B cell (primary cell): ENCODE measurements around the gene CRELD2. TPM values are rescaled to one million over a fixed set of nuclear protein-coding genes. Genes with fewer than 3 reads are reported as not detected.

Experiments
- ATAC-seq: fragments of 200-7000 bp; cut with Tn5 transposase; one replicate; pipeline ENCODE4 v1.10.0; 2021; ENCODE audit warnings: low read depth, mild to moderate bottlenecking, moderate number of reproducible peaks, moderate library complexity
- CTCF ChIA-PET: fragments of 350-600 bp; sonication (Branson Sonifier 250); formaldehyde crosslinking; loops from one replicate; lab custom pipeline; 2021; ENCODE audit warnings: antibody characterized with exemption, inconsistent platforms; lab: Charles Lee
- POLR2A ChIA-PET: fragments of 350-600 bp; sonication (Branson Sonifier 250); formaldehyde crosslinking; loops from one replicate; lab custom pipeline; 2021; ENCODE audit warnings: antibody characterized with exemption; lab: Charles Lee
- DNase-seq: peaks from one replicate; pipeline ENCODE4 v3.0.0; 2013
- H2AFZ ChIP-seq: 2 replicates; pipeline ENCODE4 v1.6.1; 2012; ENCODE audit warnings: mild to moderate bottlenecking, low read depth, low read length; ENCODE audit not compliant: insufficient read depth, poor library complexity, severe bottlenecking
- H3K27ac ChIP-seq, 2 donors: 1 replicate in 1 of 2; 2 replicates in 1 of 2; pipeline ENCODE4 v1.5.1; 2012 to 2013; ENCODE audit warnings: low read length in 2 of 2, mild to moderate bottlenecking in 2 of 2, moderate library complexity in 1 of 2
- H3K27me3 ChIP-seq, 4 experiments: fragments of 200-600 bp in 1 of 4; sonication (generic) in 1 of 4; replicated peaks in 1 of 4; 1 replicate in 2 of 4; 2 replicates in 2 of 4; pipeline versions ENCODE4 v1.6.1 to v1.7.0; 2013 to 2016; ENCODE audit warnings: low read length in 3 of 4, mild to moderate bottlenecking in 2 of 4, mixed read lengths in 1 of 4, moderate library complexity in 1 of 4; ENCODE audit not compliant: insufficient read depth in 4 of 4, control insufficient read depth in 3 of 4; ENCODE audit errors: control extremely low read depth in 1 of 4
- H3K36me3 ChIP-seq, 2 experiments: replicated peaks in 1 of 2; 1 replicate in 1 of 2; 2 replicates in 1 of 2; pipeline versions ENCODE4 v1.6.1 to v1.7.1; 2013; ENCODE audit warnings: low read length in 1 of 2; ENCODE audit not compliant: insufficient read depth in 2 of 2, control insufficient read depth in 1 of 2; ENCODE audit errors: control extremely low read depth in 1 of 2, extremely low read depth in 1 of 2
- H3K4me1 ChIP-seq, 2 donors: fragments of 200-600 bp in 1 of 2; sonication (generic) in 1 of 2; 1 replicate in 1 of 2; 2 replicates in 1 of 2; pipeline versions ENCODE4 v1.5.1 to v1.6.1; 2013 to 2017; ENCODE audit warnings: low read length in 2 of 2; ENCODE audit not compliant: control insufficient read depth in 2 of 2, insufficient read depth in 2 of 2
- H3K4me2 ChIP-seq: replicated peaks from 2 replicates; pipeline ENCODE3; 2012; ENCODE audit warnings: mild to moderate bottlenecking, low read depth, low read length; ENCODE audit not compliant: poor library complexity, severe bottlenecking
- H3K4me3 ChIP-seq, 5 experiments: fragments of 200-600 bp in 1 of 5; sonication (generic) in 1 of 5; 1 replicate in 3 of 5; 2 replicates in 2 of 5; pipeline versions ENCODE4 v1.5.1 to v1.7.0; 2011 to 2016; ENCODE audit warnings: low read length in 4 of 5, mild to moderate bottlenecking in 4 of 5, low read depth in 2 of 5, control low read depth in 1 of 5, moderate library complexity in 1 of 5; ENCODE audit not compliant: insufficient read depth in 1 of 5; ENCODE audit errors: control extremely low read depth in 1 of 5, extremely low read depth in 1 of 5
- H3K79me2 ChIP-seq: fragments of 200-600 bp; sonication (generic); one replicate; pipeline ENCODE4 v1.6.0; 2016; ENCODE audit warnings: low read length; ENCODE audit not compliant: control insufficient read depth, insufficient read depth
- H3K9ac ChIP-seq: fragments of 200-600 bp; sonication (generic); 2 replicates; pipeline ENCODE4 v1.6.1; 2017; ENCODE audit warnings: mild to moderate bottlenecking, low read length, moderate library complexity
- H3K9me3 ChIP-seq, 3 donors: one replicate each; pipeline versions ENCODE4 v1.6.1 to v1.7.1; 2013; ENCODE audit warnings: low read length in 2 of 3; ENCODE audit not compliant: control insufficient read depth in 2 of 3, insufficient read depth in 1 of 3; ENCODE audit errors: control extremely low read depth in 1 of 3
- H4K20me1 ChIP-seq: 2 replicates; pipeline ENCODE4 v1.6.0; 2012; ENCODE audit warnings: mild to moderate bottlenecking, low read length; ENCODE audit not compliant: insufficient read depth, control insufficient read depth, poor library complexity, severe bottlenecking
- H3K27ac Mint-ChIP-seq: one replicate; pipeline ENCODE4 v1.8.0; 2021; ENCODE audit warnings: mixed read lengths
- H3K27me3 Mint-ChIP-seq: one replicate; pipeline ENCODE4 v1.8.0; 2021; ENCODE audit warnings: mixed read lengths
- H3K4me1 Mint-ChIP-seq: one replicate; pipeline ENCODE4 v1.8.0; 2021; ENCODE audit warnings: mixed read lengths
- H3K4me3 Mint-ChIP-seq: one replicate; pipeline ENCODE4 v1.8.0; 2021; ENCODE audit warnings: mixed read lengths
- H3K9me3 Mint-ChIP-seq: one replicate; pipeline ENCODE4 v1.8.0; 2022; ENCODE audit warnings: mixed read lengths; ENCODE audit not compliant: insufficient read depth
- EZH2 ChIP-seq: IDR thresholded peaks from 2 replicates; pipeline ENCODE4 v1.6.1; 2012; ENCODE audit warnings: borderline replicate concordance, low read depth, mild to moderate bottlenecking, moderate library complexity, low read length; ENCODE audit not compliant: insufficient read depth, poor library complexity, severe bottlenecking
- WGBS: methylation state at CpG from one replicate; pipeline ENCODE4 v1.1.5; 2013; ENCODE audit warnings: missing lambda C conversion rate; ENCODE audit not compliant: insufficient coverage; 5-methylcytosine and 5-hydroxymethylcytosine counted together
- intact Hi-C: fragments of 100-400 bp; cut with micrococcal nuclease; formaldehyde crosslinking; loops from one replicate; pipeline ENCODE4 v1.10.0; 2022
- polyA plus RNA-seq: library from polyadenylated mRNA; depleted of rRNA; stranded (reverse); fragments of >200 nt; gene quantifications from 2 replicates; pipeline ENCODE4 v1.2.3, GENCODE V29; 2012
- total RNA-seq, 2 donors: library from RNA; stranded (reverse); fragments of 120-200 nt in 1 of 2; gene quantifications; 1 replicate in 1 of 2; 2 replicates in 1 of 2; pipeline versions ENCODE4 v1.2.3 to v1.2.4, GENCODE V29; 2013 to 2022
- TF ChIP-seq, protein P1 (sequence below): fragments of 200-600 bp; IDR thresholded peaks from one replicate; pipeline ENCODE4 v1.8.0; 2022; ENCODE audit warnings: antibody characterized with exemption, mild to moderate bottlenecking

CRELD2 gene
- total and polyA plus RNA-seq, 2 donors (not counting 1 experiment from before 2014, with no cell fraction given): 35.9 to 41.9 TPM

DNA sequence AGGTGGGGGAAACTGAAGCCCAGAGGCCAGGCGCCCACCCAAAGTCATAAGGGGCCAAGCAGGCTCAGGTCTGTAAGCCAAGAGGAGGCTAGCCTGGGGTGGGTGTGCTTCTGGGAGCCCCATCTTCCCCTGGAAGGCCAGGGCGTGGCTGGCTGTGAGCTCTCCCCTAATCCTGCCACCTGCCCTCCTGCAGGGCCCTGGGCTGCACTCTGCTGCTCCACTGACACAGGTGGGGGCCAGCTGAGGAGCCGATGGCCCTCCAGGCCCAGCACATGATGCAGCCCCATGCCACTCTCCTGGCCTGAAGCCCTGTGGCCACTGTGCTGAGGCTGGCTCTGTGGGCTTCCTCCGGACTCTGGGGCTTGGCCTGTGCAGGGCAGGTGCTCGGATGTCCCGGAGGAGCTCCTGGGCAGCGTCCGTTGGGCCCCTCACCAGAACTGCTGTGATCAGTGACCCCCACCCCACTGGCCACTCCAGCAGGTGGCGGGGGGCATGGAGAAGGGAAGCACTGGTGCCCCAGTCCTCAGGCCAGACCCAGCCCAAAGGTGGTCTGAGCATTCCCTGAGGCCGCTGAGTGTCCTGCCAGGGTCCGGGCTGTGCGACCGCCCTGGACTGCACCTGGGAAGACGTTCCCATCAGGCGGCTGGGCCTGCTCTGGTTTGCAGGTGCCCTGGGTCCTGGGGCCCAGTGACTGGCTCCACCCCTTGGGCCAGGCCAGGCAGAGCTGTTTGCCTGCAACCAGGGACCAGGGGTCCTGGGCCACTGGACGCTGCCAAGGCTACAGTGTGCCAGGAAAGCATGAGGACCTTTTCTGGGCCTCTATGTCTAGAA lies 50.6 kb downstream of the CRELD2 start:
- intact Hi-C loops: no loop called here
- no peak for TF ChIP-seq EZH2
- TF ChIP-seq, protein P1, sequence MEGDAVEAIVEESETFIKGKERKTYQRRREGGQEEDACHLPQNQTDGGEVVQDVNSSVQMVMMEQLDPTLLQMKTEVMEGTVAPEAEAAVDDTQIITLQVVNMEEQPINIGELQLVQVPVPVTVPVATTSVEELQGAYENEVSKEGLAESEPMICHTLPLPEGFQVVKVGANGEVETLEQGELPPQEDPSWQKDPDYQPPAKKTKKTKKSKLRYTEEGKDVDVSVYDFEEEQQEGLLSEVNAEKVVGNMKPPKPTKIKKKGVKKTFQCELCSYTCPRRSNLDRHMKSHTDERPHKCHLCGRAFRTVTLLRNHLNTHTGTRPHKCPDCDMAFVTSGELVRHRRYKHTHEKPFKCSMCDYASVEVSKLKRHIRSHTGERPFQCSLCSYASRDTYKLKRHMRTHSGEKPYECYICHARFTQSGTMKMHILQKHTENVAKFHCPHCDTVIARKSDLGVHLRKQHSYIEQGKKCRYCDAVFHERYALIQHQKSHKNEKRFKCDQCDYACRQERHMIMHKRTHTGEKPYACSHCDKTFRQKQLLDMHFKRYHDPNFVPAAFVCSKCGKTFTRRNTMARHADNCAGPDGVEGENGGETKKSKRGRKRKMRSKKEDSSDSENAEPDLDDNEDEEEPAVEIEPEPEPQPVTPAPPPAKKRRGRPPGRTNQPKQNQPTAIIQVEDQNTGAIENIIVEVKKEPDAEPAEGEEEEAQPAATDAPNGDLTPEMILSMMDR: no peak
- no peak overlapping the region for H3K4me2 ChIP-seq
- peak; percentile 46 for DNase-seq
- Mint-ChIP-seq H3K27ac (no peak overlapping the region), H3K4me3 (no peak overlapping the region), H3K4me1 (peaks cover 50% of the 10 kb centered on the region), H3K9me3 (no peaks in the 10 kb centered on the region), H3K27me3 (no peaks in the 10 kb centered on the region)
- peaks cover 6% of the 10 kb centered on the region for H3K79me2 ChIP-seq
- 97% methylated on average over 16 of the region's 16 CpGs for whole genome bisulfite sequencing
- no peak for ATAC-seq
- no peaks in the 10 kb centered on the region for H3K9me3 ChIP-seq
- H3K4me3 ChIP-seq: no peak overlapping the region
- peaks cover 48% of the 10 kb centered on the region for H4K20me1 ChIP-seq
- ChIA-PET CTCF (interaction anchor here (3.6 to 4.4 kb wide), 2 partner anchors 38 to 61 kb away, joined by 14 to 37 read pairs; no protein-coding TSS in a partner anchor), POLR2A (interaction anchor here (0.7 to 3.3 kb wide), 2 partner anchors 8 to 33 kb away, joined by 3 to 43 read pairs; partner anchors contain the start of gene PIM3)
- no peak overlapping the region for H2AFZ ChIP-seq
- no peaks in the 10 kb centered on the region for H3K27me3 ChIP-seq
- peaks cover 42 to 57% of the 10 kb centered on the region in 2 donors for H3K4me1 ChIP-seq
- H3K27ac ChIP-seq: no peak overlapping the region
- H3K9ac ChIP-seq: no peak overlapping the region
- H3K36me3 ChIP-seq: peaks cover 0 to 10% of the 10 kb centered on the region in 2 experiments
